Activated CD4-positive, alpha-beta T cell treated with anti-CD3 and anti-CD28 coated beads, Interleukin-2, amount 10 ng/mL, durations not matched to agents 7 days and 5 days (primary cell): Measurements from ENCODE around the gene MSS51. TPM values are rescaled to one million over a fixed set of nuclear protein-coding genes. Genes with fewer than 3 reads are reported as not detected.
A peak's percentile ranks its signal among the peaks of the same experiment; 100 is the strongest.

Source experiments
- CTCF ChIA-PET: fragments of 350-600 bp; sonication (Branson Sonifier 250); formaldehyde crosslinking; loops from one replicate; lab custom pipeline; 2021; ENCODE audit warnings: antibody characterized with exemption; lab: Charles Lee
- POLR2A ChIA-PET: fragments of 350-600 bp; sonication (Branson Sonifier 250); formaldehyde crosslinking; loops from one replicate; lab custom pipeline; 2021; ENCODE audit warnings: antibody characterized with exemption; lab: Charles Lee
- DNase-seq: peaks from one replicate; pipeline ENCODE4 v3.0.0-alpha.2; 2020
- H3K27ac Mint-ChIP-seq: one replicate; pipeline ENCODE4 v1.8.0; 2021; ENCODE audit warnings: mild to moderate bottlenecking, moderate library complexity, mixed read lengths
- H3K27me3 Mint-ChIP-seq: one replicate; pipeline ENCODE4 v1.8.0; 2021; ENCODE audit warnings: mixed read lengths
- H3K36me3 Mint-ChIP-seq: one replicate; pipeline ENCODE4 v1.8.0; 2021; ENCODE audit warnings: low read depth, mixed read lengths
- H3K4me1 Mint-ChIP-seq: one replicate; pipeline ENCODE4 v1.8.0; 2021; ENCODE audit warnings: mixed read lengths
- H3K4me3 Mint-ChIP-seq: one replicate; pipeline ENCODE4 v1.8.0; 2021; ENCODE audit warnings: mild to moderate bottlenecking, moderate library complexity, mixed read lengths
- H3K9me3 Mint-ChIP-seq: one replicate; pipeline ENCODE4 v1.8.0; 2021; ENCODE audit warnings: mixed read lengths
- total RNA-seq, 2 experiments: library from RNA; stranded (reverse); gene quantifications; one replicate each; pipeline ENCODE4 v1.2.3, GENCODE V29; 2021

The MSS51 gene
- total RNA-seq, 2 experiments from 2014 or later, result 3.4 TPM

DNA sequence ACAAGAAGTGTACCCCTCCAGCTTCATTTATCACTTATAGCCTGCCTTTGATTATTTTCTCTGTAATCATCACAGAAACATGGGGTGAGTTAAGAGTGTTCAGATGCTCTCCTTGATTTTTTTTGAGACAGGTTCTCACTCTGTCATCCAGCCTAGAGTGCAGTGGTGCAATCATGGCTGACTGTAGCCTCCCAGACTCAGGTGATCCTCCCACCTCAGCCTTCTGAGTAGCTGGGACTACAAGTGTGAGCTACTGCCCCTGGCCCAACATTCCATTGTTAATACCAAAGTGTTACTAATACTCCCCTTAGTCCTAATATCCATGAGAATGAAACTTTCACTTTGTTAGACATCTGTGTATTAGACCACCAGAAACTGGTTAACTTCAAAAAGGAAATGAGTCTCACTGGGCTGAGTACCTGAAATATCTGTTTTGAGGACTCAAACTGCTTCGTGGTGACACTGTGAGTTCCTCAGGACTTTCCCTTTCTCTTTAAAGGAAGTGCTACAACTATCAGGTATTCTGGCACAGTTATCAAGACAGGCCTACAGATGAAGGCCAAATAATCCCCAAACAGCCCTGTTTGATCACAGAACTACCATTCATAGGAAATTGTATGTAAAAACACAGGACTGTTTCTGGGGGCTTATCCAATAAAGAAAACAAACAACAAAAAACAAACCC lies 54.2 kb downstream of the MSS51 start:
- DNase-seq, result no peak
- Mint-ChIP-seq H3K4me3 (no peak overlapping the region), H3K9me3 (no peaks in the 10 kb centered on the region), H3K27ac (peak overlapping the region; percentile 69), H3K27me3 (no peaks in the 10 kb centered on the region), H3K36me3 (peaks cover 59% of the 10 kb centered on the region), H3K4me1 (peaks cover 14% of the 10 kb centered on the region)
- ChIA-PET CTCF (interaction anchor here (0.5 to 0.6 kb wide), 2 partner anchors 231 to 542 kb away, joined by 3 read pairs; no protein-coding TSS in a partner anchor), POLR2A (no interaction called here)

DNA sequence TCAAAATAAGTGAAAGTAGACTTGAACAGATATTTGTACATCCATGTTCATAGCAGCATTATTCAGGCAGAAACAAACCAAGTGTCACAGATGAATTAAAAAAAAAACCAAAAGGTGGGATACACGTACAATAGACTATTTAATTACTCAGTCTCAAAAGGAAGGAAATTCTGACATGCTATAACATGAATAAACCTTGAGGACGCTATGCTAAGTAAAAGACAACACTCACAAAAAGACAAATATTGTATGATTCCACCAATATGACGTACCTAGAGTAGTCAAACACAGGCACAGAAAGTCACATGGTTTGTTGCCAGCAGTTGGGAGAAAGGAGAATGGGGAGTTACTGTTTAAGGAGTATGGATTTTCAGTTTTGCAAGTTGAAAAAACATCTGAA lies 56.7 kb downstream of the MSS51 start:
- peaks cover 52% of the 10 kb centered on the region for H3K36me3 Mint-ChIP-seq
- H3K4me3 Mint-ChIP-seq, result no peak overlapping the region
- no peak for DNase-seq
- H3K27me3 Mint-ChIP-seq, result no peaks in the 10 kb centered on the region
- POLR2A ChIA-PET, result no interaction called here
- peaks cover 14% of the 10 kb centered on the region for H3K4me1 Mint-ChIP-seq
- no peak overlapping the region for H3K27ac Mint-ChIP-seq
- no peaks in the 10 kb centered on the region for H3K9me3 Mint-ChIP-seq
- CTCF ChIA-PET, result no interaction called here

Other genes starting within 250 kb of the MSS51 start
- 10 to 100 TPM; 54.8 to 63.6 TPM for gene DNAJC9, start 186.3 kb downstream of the MSS51 start, total RNA-seq
- 10 to 100 TPM; 91.3 to 95.4 TPM for gene MRPS16, start 180.9 kb downstream of the MSS51 start, total RNA-seq
- under 1 TPM; 0.57 to 0.75 TPM for gene CFAP70, start 74.7 kb downstream of the MSS51 start, total RNA-seq
- 10 to 100 TPM; 78.6 to 83.0 TPM for gene ANXA7, start 19.5 kb downstream of the MSS51 start, total RNA-seq
- gene PPP3CB, start 62.5 kb upstream of the MSS51 start, total RNA-seq, result 10 to 100 TPM; 48.0 to 48.5 TPM
- gene USP54, start 157.8 kb upstream of the MSS51 start, total RNA-seq, result 1 to 10 TPM; 2.6 to 2.7 TPM
- not detected for gene MYOZ1, start 207.9 kb upstream of the MSS51 start, total RNA-seq
- not detected for gene SYNPO2L, start 222.5 kb upstream of the MSS51 start, total RNA-seq